ENCODE results near the gene COMMD1.
"Not testable (repeated sequence)": the region's sequence is repeated elsewhere in the genome, so short reads cannot be mapped to it uniquely, and the experiment has no call there.

Gene COMMD1

GRCh38 chr2:62030902-62031301, 125.4 kb downstream of the COMMD1 start:
- DNase-seq (ENCODE audit: low spot score), result no peak

GRCh38 chr2:62032096-62032495, 126.6 kb downstream of the COMMD1 start:
- no peak for DNase-seq (ENCODE audit: low spot score)

GRCh38 chr2:62034715-62035114, 129.2 kb downstream of the COMMD1 start:
- no peak for DNase-seq (ENCODE audit: low spot score)

DNA sequence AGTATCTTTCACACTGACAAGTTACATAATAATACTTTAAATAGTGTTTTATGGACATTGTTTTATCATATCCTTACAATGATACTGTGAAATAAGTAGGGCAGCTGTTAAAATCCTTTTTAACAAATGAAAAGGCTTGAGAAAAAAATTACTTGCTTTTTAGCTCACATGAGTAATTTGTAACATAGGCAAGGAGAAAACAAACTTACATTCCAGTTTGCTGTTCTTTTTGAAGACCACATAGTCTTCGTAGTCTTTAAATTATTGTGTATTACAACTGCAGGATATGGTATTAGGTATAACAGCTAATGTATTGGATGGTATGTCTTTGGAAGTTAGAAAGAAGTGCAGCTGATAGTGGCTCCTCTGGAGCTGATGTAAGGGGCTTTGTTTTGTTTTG, 130.8 kb downstream of the COMMD1 start:
- DNase-seq (ENCODE audit: low spot score), result no peak

- DNase-seq (ENCODE audit: low spot score), result no peak
These were observed 131.3 kb downstream of the COMMD1 start for GRCh38 chr2:62036761-62037250.

DNA sequence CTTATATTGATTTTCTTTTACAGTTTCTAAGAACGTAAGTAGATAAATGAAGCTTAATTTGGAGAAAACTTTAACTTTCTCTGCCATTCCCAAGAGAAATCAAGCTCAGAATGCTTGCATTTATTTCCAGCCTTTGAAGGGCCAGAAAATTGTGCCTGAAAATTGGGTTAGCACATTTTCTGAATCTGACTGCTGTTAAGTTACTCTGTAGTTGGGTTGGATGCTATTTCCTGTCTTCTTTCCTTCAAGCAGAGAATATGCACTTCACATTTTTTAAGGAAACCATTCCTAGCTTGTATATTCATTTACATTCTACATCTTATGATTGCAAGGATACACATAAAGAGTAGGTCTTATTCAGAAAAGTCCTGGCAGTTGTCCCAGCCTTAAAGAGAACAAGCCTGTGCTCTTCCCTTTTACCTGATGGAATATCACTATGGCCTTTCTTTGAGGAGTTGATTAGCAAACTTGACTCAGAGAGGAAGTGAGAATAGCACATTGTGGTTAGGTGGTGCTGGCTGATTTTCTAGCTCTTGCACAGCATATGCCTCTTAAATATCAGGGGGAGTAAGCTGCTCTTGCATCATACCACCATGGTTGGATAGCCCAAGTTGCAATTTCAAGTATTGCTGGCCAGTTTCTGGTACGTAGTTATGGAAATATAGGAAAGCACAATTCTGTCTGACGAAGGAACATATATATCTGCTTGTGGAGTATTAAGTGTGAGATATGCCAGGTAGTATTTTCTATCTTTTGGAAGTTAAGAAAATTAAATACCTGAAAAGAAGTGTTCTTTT, 133.7 kb downstream of the COMMD1 start:
- no peak for DNase-seq (ENCODE audit: low spot score)

DNA sequence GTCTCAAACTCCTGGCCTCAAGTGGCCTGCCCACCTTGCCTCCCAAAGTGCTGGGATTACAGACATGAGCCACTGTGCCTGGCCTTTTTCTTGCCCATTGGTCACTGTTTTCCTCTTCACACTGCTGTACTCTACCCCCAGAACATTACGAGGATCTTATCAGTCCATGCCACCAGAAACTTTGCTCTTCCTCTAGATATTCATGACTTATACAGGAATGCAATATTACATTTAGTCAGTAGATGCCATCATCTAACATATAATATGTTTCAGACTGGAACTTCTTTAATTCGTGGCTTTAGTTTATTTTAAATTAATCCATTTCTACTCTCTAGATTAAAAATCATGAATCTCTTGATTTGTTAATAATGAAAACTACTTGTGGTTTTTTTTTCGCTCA, 135.5 kb downstream of the COMMD1 start:
- no peak for DNase-seq (ENCODE audit: low spot score)

DNA sequence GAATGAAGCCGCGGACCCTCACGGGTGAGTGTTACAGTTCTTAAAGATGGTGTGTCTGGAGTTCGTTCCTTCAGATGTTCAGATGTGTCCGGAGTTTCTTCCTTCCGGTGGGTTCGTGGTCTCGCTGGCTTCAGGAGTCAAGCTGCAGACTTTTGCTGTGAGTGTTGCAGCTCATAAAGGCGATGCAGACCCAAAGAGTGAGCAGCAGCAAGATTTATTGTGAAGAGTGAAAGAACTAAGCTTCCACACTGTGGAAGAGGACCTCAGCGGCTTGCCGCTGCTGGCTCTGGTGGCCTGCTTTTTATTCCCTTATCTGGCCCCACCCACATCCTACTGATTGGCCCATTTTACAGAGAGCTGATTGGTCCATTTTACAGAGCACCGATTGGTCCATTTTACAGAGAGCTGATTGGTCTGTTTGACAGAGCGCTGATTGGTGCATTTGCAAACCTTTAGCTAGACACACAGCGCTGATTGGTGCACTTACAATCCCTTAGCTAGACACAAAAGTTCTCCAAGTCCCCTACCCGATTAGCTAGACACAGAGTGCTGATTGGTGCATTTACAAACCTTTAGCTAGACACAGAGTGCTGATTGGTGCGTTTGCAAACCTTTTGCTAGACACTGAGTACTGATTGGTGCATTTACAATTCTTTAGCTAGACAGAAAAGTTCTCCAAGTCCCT, 136.4 kb downstream of the COMMD1 start:
- DNase-seq (ENCODE audit: low spot score), result not testable (repeated sequence)

GRCh38 chr2:62042400-62042799, 136.9 kb downstream of the COMMD1 start:
- DNase-seq (ENCODE audit: low spot score), result no peak

- DNase-seq (ENCODE audit: low spot score), result no peak
These were observed 137.5 kb downstream of the COMMD1 start for GRCh38 chr2:62042944-62043343.

- no peak for DNase-seq (ENCODE audit: low spot score)
These were observed 139.6 kb downstream of the COMMD1 start for GRCh38 chr2:62045017-62045543.

DNA sequence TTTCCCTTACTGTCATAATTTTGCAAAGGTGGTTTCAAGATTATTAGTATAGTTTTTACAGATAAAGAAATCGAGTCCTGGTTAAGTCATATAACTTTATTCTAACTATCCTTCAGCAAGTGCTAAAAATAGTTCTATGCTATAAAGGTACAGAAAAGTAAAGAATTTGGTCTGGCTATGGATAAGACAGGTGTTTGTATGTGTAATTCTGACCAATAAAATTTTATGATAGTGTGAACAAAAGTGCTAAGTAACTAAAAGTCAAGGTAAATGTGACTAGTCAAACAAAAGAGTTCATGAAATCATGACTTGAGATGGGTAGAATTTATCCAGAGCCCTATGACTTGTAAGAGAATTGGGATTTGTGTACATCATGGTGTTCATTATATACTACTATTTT, 140.7 kb downstream of the COMMD1 start:
- DNase-seq (ENCODE audit: low spot score), result no peak

DNA sequence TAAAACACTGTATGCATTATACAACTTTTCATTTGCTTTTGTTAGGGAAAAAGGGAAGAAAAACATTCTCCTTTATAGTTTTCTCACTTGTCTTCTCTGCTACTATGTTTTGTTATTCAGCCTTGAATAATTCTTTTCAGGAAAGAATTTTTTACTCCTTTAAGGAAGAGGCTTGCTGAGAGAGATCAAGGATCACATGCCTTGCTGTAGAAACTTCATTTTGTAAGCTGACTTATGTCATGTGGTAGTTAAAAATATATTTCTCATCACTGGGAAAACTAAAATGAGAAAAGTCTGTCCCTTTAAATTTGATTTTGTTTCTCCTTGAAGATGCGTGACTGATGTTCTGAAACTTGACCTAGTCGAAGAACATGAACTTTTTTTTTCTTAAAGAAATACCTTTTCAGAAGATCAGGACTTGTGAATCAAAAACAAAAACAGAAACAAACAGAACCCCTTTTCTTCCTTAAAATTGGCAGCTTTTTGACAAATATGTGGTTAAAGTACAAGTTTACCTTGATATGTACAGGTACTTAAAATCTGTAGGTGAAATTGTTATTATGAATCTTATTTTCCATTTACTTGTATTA, 145.1 kb downstream of the COMMD1 start:
- no peak for DNase-seq (ENCODE audit: low spot score)

GRCh38 chr2:62054029-62054791, 148.7 kb downstream of the COMMD1 start:
- DNase-seq (ENCODE audit: low spot score), result no peak

GRCh38 chr2:62054916-62055450, 149.5 kb downstream of the COMMD1 start:
- no peak for DNase-seq (ENCODE audit: low spot score)

GRCh38 chr2:62055724-62056336, 150.4 kb downstream of the COMMD1 start:
- DNase-seq (ENCODE audit: low spot score), result no peak

GRCh38 chr2:62056341-62056740, 150.9 kb downstream of the COMMD1 start:
- DNase-seq (ENCODE audit: low spot score), result no peak

- no peak for DNase-seq (ENCODE audit: low spot score)
These were observed 159.8 kb downstream of the COMMD1 start for GRCh38 chr2:62065243-62065642.

DNA sequence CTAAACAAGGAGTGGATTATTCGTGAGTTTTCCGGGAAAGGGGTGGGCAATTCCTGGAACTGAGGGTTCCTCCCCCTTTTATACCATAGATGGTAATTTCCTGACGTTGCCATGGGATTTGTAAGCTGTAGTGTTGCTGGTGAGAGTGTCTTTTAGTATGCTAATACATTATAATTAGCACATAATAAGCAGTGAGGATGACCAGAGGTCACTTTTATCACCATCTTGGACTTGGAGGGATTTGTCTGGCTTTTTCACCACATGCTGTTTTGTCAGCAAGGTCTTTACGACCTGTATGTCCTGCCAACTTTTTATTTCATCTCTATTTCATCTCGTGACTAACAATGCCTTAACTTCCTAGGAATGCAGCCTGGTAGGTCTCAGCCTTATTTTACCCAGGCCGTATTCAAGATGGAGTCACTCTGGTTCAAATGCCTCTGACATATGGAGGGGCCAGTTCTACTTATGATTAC, 165.7 kb downstream of the COMMD1 start:
- no peak for DNase-seq (ENCODE audit: low spot score)

- DNase-seq (ENCODE audit: low spot score), result no peak
These were observed 166.5 kb downstream of the COMMD1 start for GRCh38 chr2:62071760-62072680.
